Stimulated activated CD4-positive, alpha-beta T cell treated with anti-CD3 and anti-CD28 coated beads, Interleukin-12 subunit alpha, Interleukin-12 subunit beta, amount 100 ng/mL, for 4 hours (primary cell): ENCODE results near the gene NHSL2.
"Not testable (repeated sequence)": the region's sequence is repeated elsewhere in the genome, so short reads cannot be mapped to it uniquely, and the experiment has no call there.

Experiments
- DNase-seq: peaks from one replicate; pipeline ENCODE4 v3.0.0-alpha.2; 2020

The NHSL2 gene

GRCh38 chrX:71927040-71927439 lies 16.4 kb downstream of the NHSL2 start:
- DNase-seq, result no peak

GRCh38 chrX:71928856-71929255 lies 18.2 kb downstream of the NHSL2 start:
- no peak for DNase-seq

- DNase-seq, result no peak
These were observed 19.7 kb downstream of the NHSL2 start for GRCh38 chrX:71930298-71930697.

GRCh38 chrX:71935476-71935875 lies 24.8 kb downstream of the NHSL2 start:
- no peak for DNase-seq

GRCh38 chrX:71936632-71937031 lies 26.0 kb downstream of the NHSL2 start:
- DNase-seq, result no peak

GRCh38 chrX:71938371-71938770 lies 27.7 kb downstream of the NHSL2 start:
- no peak for DNase-seq

GRCh38 chrX:71941145-71941544 lies 30.5 kb downstream of the NHSL2 start:
- no peak for DNase-seq

GRCh38 chrX:71941776-71942175 lies 31.1 kb downstream of the NHSL2 start:
- no peak for DNase-seq

GRCh38 chrX:71944369-71944768 lies 33.7 kb downstream of the NHSL2 start:
- DNase-seq, result no peak

GRCh38 chrX:71945237-71945805 lies 34.7 kb downstream of the NHSL2 start:
- no peak for DNase-seq

- no peak for DNase-seq
These were observed 38.7 kb downstream of the NHSL2 start for GRCh38 chrX:71949363-71949762.

- DNase-seq, result no peak
These were observed 39.3 kb downstream of the NHSL2 start for GRCh38 chrX:71949844-71950445.

GRCh38 chrX:71953391-71953790 lies 42.7 kb downstream of the NHSL2 start:
- DNase-seq, result no peak

- DNase-seq, result no peak
These were observed 43.3 kb downstream of the NHSL2 start for GRCh38 chrX:71953946-71954345.

- DNase-seq, result no peak
These were observed 43.8 kb downstream of the NHSL2 start for GRCh38 chrX:71954458-71954857.

GRCh38 chrX:71955530-71956120 lies 45.0 kb downstream of the NHSL2 start:
- no peak for DNase-seq

GRCh38 chrX:71958281-71958675 lies 47.6 kb downstream of the NHSL2 start:
- no peak for DNase-seq

GRCh38 chrX:71964184-71964583 lies 53.5 kb downstream of the NHSL2 start:
- not testable (repeated sequence) for DNase-seq

- no peak for DNase-seq
These were observed 64.3 kb downstream of the NHSL2 start for GRCh38 chrX:71974916-71975315.

GRCh38 chrX:71976753-71977152 lies 66.1 kb downstream of the NHSL2 start:
- no peak for DNase-seq

GRCh38 chrX:71978164-71978563 lies 67.5 kb downstream of the NHSL2 start:
- no peak for DNase-seq

GRCh38 chrX:71989768-71990426 lies 79.3 kb downstream of the NHSL2 start:
- no peak for DNase-seq

- no peak for DNase-seq
These were observed 79.9 kb downstream of the NHSL2 start for GRCh38 chrX:71990518-71990917.

- DNase-seq, result no peak
These were observed 80.5 kb downstream of the NHSL2 start for GRCh38 chrX:71991164-71991563.
